GM12891 (cell line): ENCODE data around the gene ZNF527.
"Not testable (repeated sequence)": the region's sequence is repeated elsewhere in the genome, so short reads cannot be mapped to it uniquely, and the experiment has no call there.

Experiments used
- POLR2A ChIP-seq: IDR thresholded peaks from 2 replicates; pipeline ENCODE4 v1.6.1; 2011; ENCODE audit warnings: low read depth, low read length, control low read depth
- POLR2AphosphoS5 ChIP-seq: IDR thresholded peaks from 2 replicates; pipeline ENCODE4 v1.6.1; 2011; ENCODE audit warnings: low read depth, low read length, control low read depth
- SPI1 ChIP-seq: IDR thresholded peaks from 2 replicates; pipeline ENCODE4 v1.6.1; 2011; ENCODE audit warnings: low read depth, low read length, control low read depth
- TAF1 ChIP-seq: IDR thresholded peaks from 2 replicates; pipeline ENCODE4 v1.6.1; 2011; ENCODE audit warnings: low read depth, low read length, control low read depth

- TF ChIP-seq POLR2A, POLR2AphosphoS5, TAF1, SPI1: not testable (repeated sequence)
These were observed 35.4 kb downstream of the ZNF527 start for GRCh38 chr19:37406140-37406846.
